Measurements from ENCODE around the gene MIA2.

DNA sequence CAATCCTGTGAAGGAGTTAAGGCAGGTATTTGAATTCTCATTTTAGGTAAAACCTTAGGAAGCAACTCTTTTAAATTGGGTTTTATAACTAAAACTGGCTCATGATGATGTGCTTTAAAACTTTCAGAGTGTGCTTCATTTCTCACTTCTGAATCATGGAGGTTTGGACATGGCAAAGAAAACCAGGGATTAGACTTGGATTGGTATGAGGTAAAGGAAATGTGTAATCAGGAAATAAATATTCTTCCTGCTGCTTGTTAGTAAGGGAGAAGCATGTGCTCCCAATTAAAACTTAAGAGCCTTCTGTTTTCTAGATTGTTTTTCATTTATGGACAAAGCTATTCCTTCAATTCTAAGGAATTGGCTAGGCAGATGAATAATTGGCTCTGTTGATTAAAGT is 141.1 kb downstream of the MIA2 start:
- TF ChIP-seq, protein P1, sequence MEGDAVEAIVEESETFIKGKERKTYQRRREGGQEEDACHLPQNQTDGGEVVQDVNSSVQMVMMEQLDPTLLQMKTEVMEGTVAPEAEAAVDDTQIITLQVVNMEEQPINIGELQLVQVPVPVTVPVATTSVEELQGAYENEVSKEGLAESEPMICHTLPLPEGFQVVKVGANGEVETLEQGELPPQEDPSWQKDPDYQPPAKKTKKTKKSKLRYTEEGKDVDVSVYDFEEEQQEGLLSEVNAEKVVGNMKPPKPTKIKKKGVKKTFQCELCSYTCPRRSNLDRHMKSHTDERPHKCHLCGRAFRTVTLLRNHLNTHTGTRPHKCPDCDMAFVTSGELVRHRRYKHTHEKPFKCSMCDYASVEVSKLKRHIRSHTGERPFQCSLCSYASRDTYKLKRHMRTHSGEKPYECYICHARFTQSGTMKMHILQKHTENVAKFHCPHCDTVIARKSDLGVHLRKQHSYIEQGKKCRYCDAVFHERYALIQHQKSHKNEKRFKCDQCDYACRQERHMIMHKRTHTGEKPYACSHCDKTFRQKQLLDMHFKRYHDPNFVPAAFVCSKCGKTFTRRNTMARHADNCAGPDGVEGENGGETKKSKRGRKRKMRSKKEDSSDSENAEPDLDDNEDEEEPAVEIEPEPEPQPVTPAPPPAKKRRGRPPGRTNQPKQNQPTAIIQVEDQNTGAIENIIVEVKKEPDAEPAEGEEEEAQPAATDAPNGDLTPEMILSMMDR (IDR thresholded peaks at IDR 0.05): no peak
- no peak for TF ChIP-seq POLR2A (IDR thresholded peaks at IDR 0.05)
- TF ChIP-seq EP300 (IDR thresholded peaks at IDR 0.05): no peak

All from ovary (tissue), 3 donors.